ENCODE data around the gene OSBPL2.

DNA sequence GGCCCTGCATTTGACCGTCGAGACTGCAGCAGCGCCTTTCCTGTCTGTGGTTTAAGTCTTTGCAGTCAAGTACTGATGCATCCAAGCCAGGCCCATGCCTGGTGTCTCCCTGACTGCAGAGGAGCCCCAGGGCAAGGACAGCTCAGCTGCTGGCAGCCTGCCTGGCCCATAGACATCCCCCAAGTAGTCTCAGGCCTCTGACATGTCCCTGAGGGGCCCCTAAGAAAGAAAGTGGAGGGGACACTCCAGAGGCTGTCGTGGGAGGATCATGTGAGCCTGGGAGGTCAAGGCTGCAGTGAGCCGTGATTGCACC lies 36.3 kb upstream of the OSBPL2 start:
- no peak for TF ChIP-seq CTCF (IDR thresholded peaks at IDR 0.05)
- no peak for TF ChIP-seq POLR2A (IDR thresholded peaks at IDR 0.05)
